Lung (tissue), 12 donors: ENCODE data around the gene ASPDH. TPM values are rescaled to one million over a fixed set of nuclear protein-coding genes. Genes with fewer than 3 reads are reported as not detected.

ENCODE experiments used
- ATAC-seq: fragments of 200-7000 bp; cut with Tn5 transposase; one replicate; pipeline ENCODE4 v1.9.1; 2020; ENCODE audit warnings: moderate number of reproducible peaks; ENCODE audit not compliant: insufficient read depth, low FRiP score
- DNase-seq, 3 donors: peaks; one replicate each; pipeline ENCODE4 v3.0.0-alpha.2; 2013 to 2017
- H3K27ac ChIP-seq, 2 donors: one replicate each; pipeline ENCODE4 v1.5.1; 2013; ENCODE audit warnings: mild to moderate bottlenecking in 2 of 2, moderate library complexity in 2 of 2, control low read depth in 1 of 2, inconsistent platforms in 1 of 2, low read depth in 1 of 2, low read length in 1 of 2
- H3K27me3 ChIP-seq, 3 donors: one replicate each; pipeline ENCODE4 v1.5.1; 2013; ENCODE audit warnings: low read length in 2 of 3; ENCODE audit not compliant: control insufficient read depth in 3 of 3, insufficient read depth in 3 of 3
- H3K36me3 ChIP-seq, 4 donors: one replicate each; pipeline ENCODE4 v1.5.1; 2013; ENCODE audit warnings: low read length in 4 of 4, mild to moderate bottlenecking in 1 of 4, moderate library complexity in 1 of 4; ENCODE audit not compliant: control insufficient read depth in 4 of 4, insufficient read depth in 4 of 4
- H3K4me1 ChIP-seq, 5 donors: one replicate each; pipeline ENCODE4 v1.5.1; 2013; ENCODE audit warnings: low read length in 5 of 5, mild to moderate bottlenecking in 2 of 5, moderate library complexity in 1 of 5; ENCODE audit not compliant: control insufficient read depth in 5 of 5, insufficient read depth in 5 of 5
- H3K4me3 ChIP-seq: one replicate; pipeline ENCODE4 v1.5.1; 2013; ENCODE audit warnings: mild to moderate bottlenecking, control low read depth, moderate library complexity
- H3K9ac ChIP-seq, 2 donors: one replicate each; pipeline ENCODE4 v1.5.1; 2013; ENCODE audit warnings: low read length in 2 of 2, control low read depth in 1 of 2; ENCODE audit not compliant: insufficient read depth in 1 of 2
- H3K9me3 ChIP-seq, 4 donors: one replicate each; pipeline ENCODE4 v1.5.1; 2013; ENCODE audit warnings: low read length in 3 of 4, mild to moderate bottlenecking in 1 of 4, moderate library complexity in 1 of 4; ENCODE audit not compliant: control insufficient read depth in 4 of 4, insufficient read depth in 3 of 4
- CTCF ChIP-seq: IDR thresholded peaks from 2 replicates; pipeline ENCODE4 v1.5.1; 2012; ENCODE audit warnings: mild to moderate bottlenecking; ENCODE audit errors: control extremely low read depth, extremely low read depth
- WGBS, 2 donors: extraction: QIAGEN DNeasy Blood & Tissue Kit; methylation state at CpG; one replicate each; pipeline ENCODE4 v1.1.7; 2013; 5-methylcytosine and 5-hydroxymethylcytosine counted together
- polyA plus RNA-seq, 2 donors: library from polyadenylated mRNA; stranded (reverse); fragments of 200-250 nt; gene quantifications; one replicate each; pipeline ENCODE4 v1.2.1, GENCODE V29; 2013
- total RNA-seq, 2 donors: library from RNA; depleted of rRNA in 1 of 2; stranded (reverse); fragments of >200 nt in 1 of 2; gene quantifications; one replicate each; pipeline ENCODE4 v1.2.1, GENCODE V29; 2014 to 2021
- donor health status: control.
- donor health status: control.
- donor health status: Bipolar disorder and iron deficiency.
- donor health status: healthy.
- donor health status: DM: yes; HTN: yes; CAD: no.

ASPDH gene
- total and polyA plus RNA-seq, 4 donors, result not detected

GRCh38 chr19:50479761-50480251, 33.9 kb downstream of the ASPDH start:
- DNase-seq, result no peak
- no peaks in the 10 kb centered on the region for H3K9me3 ChIP-seq
- H3K27ac ChIP-seq, result no peak overlapping the region
- H3K9ac ChIP-seq, result no peak overlapping the region
- 95 to 97% methylated on average over 16 of the region's 16 CpGs for WGBS, 2 donors
- no peak for ATAC-seq
- peaks cover 5 to 10% (median 7%) of the 10 kb centered on the region in 5 donors for H3K4me1 ChIP-seq
- H3K27me3 ChIP-seq, result no peaks in the 10 kb centered on the region
- TF ChIP-seq CTCF, result no peak
- H3K4me3 ChIP-seq, result no peak overlapping the region
- peaks cover 0 to 44% (median 16%) of the 10 kb centered on the region in 4 donors for H3K36me3 ChIP-seq

GRCh38 chr19:50478901-50479715, 34.6 kb downstream of the ASPDH start:
- Histone ChIP-seq H3K4me1 (peaks cover 5 to 10% (median 7%) of the 10 kb centered on the region in 5 donors), H3K36me3 (peaks cover 0 to 44% (median 16%) of the 10 kb centered on the region in 4 donors), H3K27me3 (no peaks in the 10 kb centered on the region), H3K9ac (no peak overlapping the region), H3K4me3 (no peak overlapping the region), H3K27ac (no peak overlapping the region), H3K9me3 (no peaks in the 10 kb centered on the region)
- DNase-seq (no peak), ATAC-seq (no peak)
- 91% methylated on average over 19 of the region's 19 CpGs for WGBS, 2 donors
- no peak for TF ChIP-seq CTCF

GRCh38 chr19:50477751-50478515, 35.8 kb downstream of the ASPDH start:
- Histone ChIP-seq H3K9ac (peak overlapping the region in 1 of 2 donors; percentile 7), H3K4me1 (peaks cover 5 to 10% (median 7%) of the 10 kb centered on the region in 5 donors), H3K4me3 (no peak overlapping the region), H3K9me3 (no peaks in the 10 kb centered on the region), H3K36me3 (peaks cover 0 to 40% (median 16%) of the 10 kb centered on the region in 4 donors), H3K27ac (no peak overlapping the region), H3K27me3 (no peaks in the 10 kb centered on the region)
- WGBS, 2 donors, result 95 to 97% methylated on average over 17 of the region's 17 CpGs
- TF ChIP-seq CTCF, result no peak
- no peak for ATAC-seq
- DNase-seq, result no peak
